Heart left ventricle (tissue), 16 donors: ENCODE results near the gene SPANXN4. TPM values are rescaled to one million over a fixed set of nuclear protein-coding genes. Genes with fewer than 3 reads are reported as not detected.

ENCODE experiments used
- ATAC-seq, 4 donors: fragments of 200-7000 bp; cut with Tn5 transposase; one replicate each; pipeline ENCODE4 v1.9.1; 2020 to 2022; ENCODE audit warnings: moderate library complexity in 4 of 4, mild to moderate bottlenecking in 3 of 4, moderate number of reproducible peaks in 1 of 4
- DNase-seq, 5 donors: peaks; one replicate each; pipeline ENCODE4 v3.0.0-alpha.2; 2020
- H3K27ac ChIP-seq, 12 donors: fragments of 200-600 bp; sonication (generic) in 4 of 12; one replicate each; pipeline versions ENCODE4 v1.5.0 to v1.8.0; 2016 to 2022; ENCODE audit warnings: mild to moderate bottlenecking in 2 of 12
- H3K27me3 ChIP-seq, 9 donors: fragments of 200-600 bp; sonication (generic) in 2 of 9; one replicate each; pipeline versions ENCODE4 v1.5.1 to v1.8.0; 2016 to 2022; ENCODE audit warnings: mild to moderate bottlenecking in 3 of 9
- H3K36me3 ChIP-seq, 9 donors: fragments of 200-600 bp; sonication (generic) in 2 of 9; one replicate each; pipeline versions ENCODE4 v1.5.0 to v1.8.0; 2018 to 2022; ENCODE audit warnings: mild to moderate bottlenecking in 2 of 9
- H3K4me1 ChIP-seq, 12 donors: fragments of 200-600 bp; sonication (generic) in 4 of 12; one replicate each; pipeline versions ENCODE4 v1.5.0 to v1.8.0; 2016 to 2022; ENCODE audit warnings: mild to moderate bottlenecking in 3 of 12
- H3K4me3 ChIP-seq, 12 donors: fragments of 200-600 bp; sonication (generic) in 4 of 12; one replicate each; pipeline versions ENCODE4 v1.5.0 to v1.8.0; 2017 to 2022; ENCODE audit warnings: mild to moderate bottlenecking in 9 of 12, moderate library complexity in 4 of 12
- H3K9me3 ChIP-seq, 12 donors: fragments of 200-600 bp; sonication (generic) in 4 of 12; one replicate each; pipeline versions ENCODE4 v1.5.0 to v1.8.0; 2016 to 2022; ENCODE audit warnings: mild to moderate bottlenecking in 1 of 12
- POLR2A ChIP-seq, 2 donors: fragments of 450-650 bp; IDR thresholded peaks; one replicate each; pipeline ENCODE4 v1.6.1; 2017; ENCODE audit warnings: antibody characterized with exemption in 2 of 2, mild to moderate bottlenecking in 2 of 2, moderate library complexity in 2 of 2
- WGBS, 4 donors: extraction: QIAGEN DNeasy Blood & Tissue Kit in 2 of 4; methylation state at CpG; one replicate each; pipeline versions ENCODE4 v1.1.5 to v1.1.7; 2013 to 2018; 5-methylcytosine and 5-hydroxymethylcytosine counted together
- intact Hi-C, 10 donors: fragments of 100-400 bp; cut with DNase I; formaldehyde crosslinking; loops; one replicate each; pipeline versions ENCODE4 v1.11.1 to v1.14.2; 2022
- polyA plus RNA-seq, 2 donors: library from polyadenylated mRNA; stranded (reverse); fragments of 200-250 nt; gene quantifications; one replicate each; pipeline ENCODE4 v1.2.3, GENCODE V29; 2013
- total RNA-seq, 9 donors: library from RNA; depleted of rRNA in 2 of 9; stranded (reverse); fragments of >200 nt in 2 of 9; fragmentation: NEBNext Ultra II Directional in 3 of 9; extraction: Animal tissue kit (Norgen Biotek cat#: 25700) in 3 of 9; gene quantifications; one replicate each; pipeline versions ENCODE4 v1.1.0 to v1.2.4, GENCODE V29; 2016 to 2023
- TF ChIP-seq, protein P1 (sequence below), 12 donors: fragments of 200-600 bp; sonication (generic) in 4 of 12; IDR thresholded peaks; one replicate each; pipeline versions ENCODE4 v1.5.0 to v1.8.0; 2018 to 2022; ENCODE audit warnings: antibody characterized with exemption in 12 of 12, mild to moderate bottlenecking in 5 of 12
- donor health status: ischemic (EF 13 %, LVEDD 7.1; RV severe dilation, severe dysfunction).
- donor health status: healthy with polysubstance abuse.
- donor health status: DM: no; HTN: yes; CAD: no.
- donor health status: DM: no; HTN: no; CAD: no.
- donor health status: ischemic (EF 25% LVEDD 6.9; RV normal size, moderate dysfunction).
- donor health status: ischemic (EF 25% LVEDD 5.7; RV mildly dilated, moderate dysfunction).
- donor health status: healthy.
- donor health status: DM: yes; HTN: yes; CAD: no.
- donor health status: ischemic (EF 35%, LVEDD 5.7; RV mildly dilated, moderate dysfunction).
- donor health status: nonischemic (EF 11% LVEDD 7.7; RV severe dilation, severe dysfunction).
- donor health status: DM: yes; HTN: yes; CAD: no.
- donor health status: PGD.
- donor health status: ischemic (EF 29% LVEDD 5.4; RV normal size, mild dysfunction).
- donor health status: nonischemic (EF 23%, LVEDD 6.1; RV moderate dilation, normal function).

SPANXN4 gene
- total and polyA plus RNA-seq, 11 donors = not detected

DNA sequence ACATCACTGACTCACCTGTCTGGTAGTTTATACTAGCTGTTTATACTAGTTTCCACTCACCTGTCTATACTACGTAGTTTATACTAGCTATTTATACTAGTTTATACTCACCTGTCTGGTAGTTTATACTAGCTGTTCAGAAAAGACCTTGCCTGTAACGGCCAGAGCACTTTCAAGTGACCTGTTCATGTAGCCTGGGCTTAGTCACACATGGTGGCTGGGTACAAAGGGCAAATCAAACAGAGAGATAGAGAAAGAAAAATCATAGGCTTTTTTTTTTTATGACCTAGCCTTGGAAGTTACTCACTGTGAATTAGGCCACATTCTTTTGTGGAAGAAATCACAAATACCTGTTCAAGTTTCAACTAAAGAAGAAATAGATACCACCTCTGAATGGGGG, 30.7 kb upstream of the SPANXN4 start:
- no peak for ATAC-seq
- no peaks in the 10 kb centered on the region for H3K36me3 ChIP-seq
- H3K27ac ChIP-seq = no peak overlapping the region
- peaks cover 0 to 9% (median 0%) of the 10 kb centered on the region in 12 donors for H3K9me3 ChIP-seq
- no peaks in the 10 kb centered on the region for H3K27me3 ChIP-seq
- DNase-seq = no peak
- WGBS, 4 donors = 13 to 66% (median 25%) methylated on average over 2 of the region's 2 CpGs
- H3K4me3 ChIP-seq = no peak overlapping the region
- TF ChIP-seq, protein P1, sequence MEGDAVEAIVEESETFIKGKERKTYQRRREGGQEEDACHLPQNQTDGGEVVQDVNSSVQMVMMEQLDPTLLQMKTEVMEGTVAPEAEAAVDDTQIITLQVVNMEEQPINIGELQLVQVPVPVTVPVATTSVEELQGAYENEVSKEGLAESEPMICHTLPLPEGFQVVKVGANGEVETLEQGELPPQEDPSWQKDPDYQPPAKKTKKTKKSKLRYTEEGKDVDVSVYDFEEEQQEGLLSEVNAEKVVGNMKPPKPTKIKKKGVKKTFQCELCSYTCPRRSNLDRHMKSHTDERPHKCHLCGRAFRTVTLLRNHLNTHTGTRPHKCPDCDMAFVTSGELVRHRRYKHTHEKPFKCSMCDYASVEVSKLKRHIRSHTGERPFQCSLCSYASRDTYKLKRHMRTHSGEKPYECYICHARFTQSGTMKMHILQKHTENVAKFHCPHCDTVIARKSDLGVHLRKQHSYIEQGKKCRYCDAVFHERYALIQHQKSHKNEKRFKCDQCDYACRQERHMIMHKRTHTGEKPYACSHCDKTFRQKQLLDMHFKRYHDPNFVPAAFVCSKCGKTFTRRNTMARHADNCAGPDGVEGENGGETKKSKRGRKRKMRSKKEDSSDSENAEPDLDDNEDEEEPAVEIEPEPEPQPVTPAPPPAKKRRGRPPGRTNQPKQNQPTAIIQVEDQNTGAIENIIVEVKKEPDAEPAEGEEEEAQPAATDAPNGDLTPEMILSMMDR (IDR thresholded peaks at IDR 0.05) = no peak
- TF ChIP-seq POLR2A (IDR thresholded peaks at IDR 0.05) = no peak
- no peaks in the 10 kb centered on the region for H3K4me1 ChIP-seq
- intact Hi-C loops = no loop called here

DNA sequence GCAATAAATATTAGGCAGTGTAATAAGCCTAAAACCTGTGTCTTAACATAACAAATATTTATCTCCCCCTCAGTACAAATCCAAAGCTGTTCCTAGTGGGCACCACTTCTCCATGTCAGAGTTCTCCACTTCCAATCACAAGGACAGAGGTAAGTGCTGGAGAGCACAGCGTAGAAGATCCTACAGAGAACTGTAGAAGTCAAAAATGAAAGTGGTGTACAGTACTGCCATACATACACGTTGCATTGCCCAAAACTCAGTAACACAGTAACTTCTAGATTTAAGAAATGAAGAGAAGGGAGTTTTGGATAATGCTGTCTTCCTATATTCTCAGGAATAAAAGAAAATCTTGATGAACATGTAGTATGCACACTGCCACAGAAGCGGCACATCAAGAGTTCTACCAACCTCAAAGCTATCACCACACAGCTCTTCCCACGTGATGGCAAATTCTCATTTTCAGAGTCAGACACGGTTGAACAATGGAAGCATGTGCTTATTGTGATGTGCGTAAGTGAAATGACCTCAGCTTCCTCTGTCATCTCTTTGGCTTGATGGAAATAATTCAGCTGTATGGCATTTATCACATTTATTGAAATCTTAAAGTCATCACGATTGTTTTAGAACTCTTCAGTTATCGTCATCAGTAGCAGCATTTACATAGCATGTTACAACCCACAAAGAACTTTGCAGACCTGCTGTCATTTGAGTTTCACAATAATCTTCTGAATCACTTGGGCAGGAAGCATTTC, 27.1 kb upstream of the SPANXN4 start:
- DNase-seq (no peak), ATAC-seq (no peak)
- H3K27me3 ChIP-seq = no peaks in the 10 kb centered on the region
- H3K27ac ChIP-seq = no peak overlapping the region
- intact Hi-C loops = no loop called here
- 61 to 73% (median 68%) methylated on average over 8 of the region's 8 CpGs for WGBS, 4 donors
- no peaks in the 10 kb centered on the region for H3K4me1 ChIP-seq
- TF ChIP-seq, protein P1 (IDR thresholded peaks at IDR 0.05) = no peak
- no peak for TF ChIP-seq POLR2A (IDR thresholded peaks at IDR 0.05)
- no peaks in the 10 kb centered on the region for H3K36me3 ChIP-seq
- no peak overlapping the region for H3K4me3 ChIP-seq
- H3K9me3 ChIP-seq = peaks cover 0 to 9% (median 0%) of the 10 kb centered on the region in 12 donors

DNA sequence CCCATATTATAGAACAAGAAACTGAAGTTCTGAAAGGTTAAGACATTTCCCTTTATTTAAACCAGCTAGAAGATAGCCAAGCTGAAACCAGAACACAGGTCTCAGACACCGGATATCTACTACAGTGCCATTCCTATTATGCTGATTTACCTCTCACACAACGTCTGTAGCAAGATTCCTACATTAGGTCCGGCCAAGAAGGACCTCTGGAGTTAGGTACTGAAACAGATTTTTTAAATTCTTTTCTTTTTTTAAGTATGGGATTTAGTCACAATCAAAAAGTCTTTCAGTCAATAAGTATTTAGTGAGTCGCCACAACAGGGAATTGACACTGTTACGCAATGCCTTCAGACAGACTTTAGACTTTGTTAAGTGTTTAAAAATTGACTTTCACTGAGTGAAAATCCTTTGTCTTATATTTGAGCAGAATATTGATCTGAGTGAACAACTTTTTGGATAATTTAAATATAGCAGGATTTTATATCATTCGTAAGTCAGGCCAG, 26.5 kb upstream of the SPANXN4 start:
- ATAC-seq (no peak), DNase-seq (no peak)
- Histone ChIP-seq H3K27me3 (no peaks in the 10 kb centered on the region), H3K9me3 (peaks cover 0 to 9% (median 0%) of the 10 kb centered on the region in 12 donors), H3K27ac (no peak overlapping the region), H3K4me3 (no peak overlapping the region), H3K36me3 (no peaks in the 10 kb centered on the region), H3K4me1 (no peaks in the 10 kb centered on the region)
- TF ChIP-seq, protein P1 (IDR thresholded peaks at IDR 0.05) = no peak
- TF ChIP-seq POLR2A (IDR thresholded peaks at IDR 0.05) = no peak
- 74 to 82% (median 76%) methylated on average over 6 of the region's 6 CpGs for WGBS, 4 donors
- intact Hi-C loops = no loop called here

DNA sequence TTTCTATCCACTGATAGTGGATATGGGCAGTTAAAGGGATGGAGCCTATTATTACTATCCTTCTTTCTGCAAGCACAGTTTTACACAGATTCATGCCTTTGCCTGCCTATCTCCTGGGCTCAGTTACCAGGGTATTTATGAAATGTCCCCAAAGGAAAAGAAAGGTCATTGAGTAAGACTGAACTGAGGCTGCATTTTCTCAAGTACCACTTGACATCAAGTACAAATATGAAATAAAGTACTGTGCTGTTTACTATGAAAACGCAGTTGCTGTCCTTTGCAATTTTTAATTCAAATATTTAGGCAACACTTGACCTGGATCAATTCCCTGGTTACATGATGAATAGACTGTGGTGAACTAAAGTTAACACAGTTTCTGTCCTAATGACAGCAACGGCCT, 23.5 kb upstream of the SPANXN4 start:
- Histone ChIP-seq H3K4me1 (no peaks in the 10 kb centered on the region), H3K27ac (no peak overlapping the region), H3K4me3 (no peak overlapping the region), H3K27me3 (no peaks in the 10 kb centered on the region), H3K36me3 (no peaks in the 10 kb centered on the region), H3K9me3 (no peaks in the 10 kb centered on the region)
- 70 to 87% (median 72%) methylated on average over 2 of the region's 2 CpGs for WGBS, 4 donors
- no peak for TF ChIP-seq POLR2A (IDR thresholded peaks at IDR 0.05)
- TF ChIP-seq, protein P1 (IDR thresholded peaks at IDR 0.05) = no peak
- intact Hi-C loops = no loop called here
- ATAC-seq (no peak), DNase-seq (no peak)
